CD4-positive, alpha-beta T cell (primary cell): ENCODE results near the gene ZBTB46. TPM values are rescaled to one million over a fixed set of nuclear protein-coding genes. Genes with fewer than 3 reads are reported as not detected.

Experiments used
- ATAC-seq: fragments of 200-7000 bp; cut with Tn5 transposase; one replicate; pipeline ENCODE4 v1.10.0; 2022; ENCODE audit warnings: mild to moderate bottlenecking; ENCODE audit not compliant: poor library complexity
- CTCF ChIA-PET: fragments of 350-600 bp; sonication (Branson Sonifier 250); formaldehyde crosslinking; loops from one replicate; lab custom pipeline; 2021; ENCODE audit warnings: antibody characterized with exemption, inconsistent platforms; lab: Charles Lee
- POLR2A ChIA-PET: fragments of 350-600 bp; sonication (Branson Sonifier 250); formaldehyde crosslinking; loops from one replicate; lab custom pipeline; 2021; ENCODE audit warnings: antibody characterized with exemption, inconsistent platforms; lab: Charles Lee
- DNase-seq, 14 experiments: peaks; one replicate each; pipeline ENCODE4 v3.0.0-alpha.2; 2013 to 2020; ENCODE audit warnings: mixed read lengths in 2 of 14
- H3K27ac ChIP-seq, 2 donors: one replicate each; pipeline versions ENCODE4 v1.5.1 to v1.7.0; 2013; ENCODE audit warnings: low read length in 2 of 2, low read depth in 1 of 2, mild to moderate bottlenecking in 1 of 2
- H3K27me3 ChIP-seq, 2 experiments: 1 replicate in 1 of 2; 2 replicates in 1 of 2; pipeline versions ENCODE4 v1.6.1 to v1.7.0; 2013; ENCODE audit warnings: low read length in 2 of 2, control low read depth in 1 of 2, mild to moderate bottlenecking in 1 of 2, moderate library complexity in 1 of 2; ENCODE audit not compliant: insufficient read depth in 2 of 2, control insufficient read depth in 1 of 2
- H3K36me3 ChIP-seq: one replicate; pipeline ENCODE4 v1.6.1; 2013; ENCODE audit warnings: low read length, control low read depth; ENCODE audit not compliant: insufficient read depth
- H3K4me1 ChIP-seq: one replicate; pipeline ENCODE4 v1.6.1; 2013; ENCODE audit warnings: low read length, control low read depth; ENCODE audit not compliant: insufficient read depth
- H3K4me3 ChIP-seq: one replicate; pipeline ENCODE4 v1.5.1; 2013; ENCODE audit warnings: mild to moderate bottlenecking, low read length, moderate library complexity
- H3K9me3 ChIP-seq, 2 experiments: 1 replicate in 1 of 2; 2 replicates in 1 of 2; pipeline versions ENCODE4 v1.6.1 to v1.7.0; 2013; ENCODE audit warnings: low read length in 2 of 2, mild to moderate bottlenecking in 2 of 2, control low read depth in 1 of 2, moderate library complexity in 1 of 2; ENCODE audit not compliant: control insufficient read depth in 1 of 2, insufficient read depth in 1 of 2
- H3K27ac Mint-ChIP-seq: one replicate; pipeline ENCODE4 v1.8.0; 2020; ENCODE audit warnings: mixed read lengths
- H3K27me3 Mint-ChIP-seq: one replicate; pipeline ENCODE4 v1.8.0; 2021; ENCODE audit warnings: mixed read lengths
- H3K36me3 Mint-ChIP-seq: one replicate; pipeline ENCODE4 v1.8.0; 2021; ENCODE audit warnings: low read depth, mixed read lengths
- H3K4me1 Mint-ChIP-seq: one replicate; pipeline ENCODE4 v1.8.0; 2021; ENCODE audit warnings: low read depth, mixed read lengths
- H3K4me3 Mint-ChIP-seq: one replicate; pipeline ENCODE4 v1.8.0; 2020; ENCODE audit warnings: mild to moderate bottlenecking, mixed read lengths
- H3K9me3 Mint-ChIP-seq: one replicate; pipeline ENCODE4 v1.8.0; 2020; ENCODE audit warnings: mixed read lengths
- intact Hi-C, 2 experiments: fragments of 100-400 bp; cut with DNase I in 1 of 2; cut with micrococcal nuclease in 1 of 2; formaldehyde crosslinking; loops; one replicate each; pipeline versions ENCODE4 v1.15.1 to v1.9.0; 2023 to 2025; cut with DNase I, micrococcal nuclease
- total RNA-seq, 174 experiments: library from RNA in 2 of 174; stranded (reverse) in 2 of 174; gene quantifications; one replicate each; pipeline ENCODE4 v1.2.3 and lab custom pipeline; 2021 to 2026
- TF ChIP-seq, protein P1 (sequence below): fragments of 200-600 bp; IDR thresholded peaks from one replicate; pipeline ENCODE4 v1.8.0; 2022; ENCODE audit warnings: antibody characterized with exemption, mild to moderate bottlenecking

The ZBTB46 gene
- total RNA-seq, 2 experiments from 2014 or later = 0.08 to 0.34 TPM

DNA sequence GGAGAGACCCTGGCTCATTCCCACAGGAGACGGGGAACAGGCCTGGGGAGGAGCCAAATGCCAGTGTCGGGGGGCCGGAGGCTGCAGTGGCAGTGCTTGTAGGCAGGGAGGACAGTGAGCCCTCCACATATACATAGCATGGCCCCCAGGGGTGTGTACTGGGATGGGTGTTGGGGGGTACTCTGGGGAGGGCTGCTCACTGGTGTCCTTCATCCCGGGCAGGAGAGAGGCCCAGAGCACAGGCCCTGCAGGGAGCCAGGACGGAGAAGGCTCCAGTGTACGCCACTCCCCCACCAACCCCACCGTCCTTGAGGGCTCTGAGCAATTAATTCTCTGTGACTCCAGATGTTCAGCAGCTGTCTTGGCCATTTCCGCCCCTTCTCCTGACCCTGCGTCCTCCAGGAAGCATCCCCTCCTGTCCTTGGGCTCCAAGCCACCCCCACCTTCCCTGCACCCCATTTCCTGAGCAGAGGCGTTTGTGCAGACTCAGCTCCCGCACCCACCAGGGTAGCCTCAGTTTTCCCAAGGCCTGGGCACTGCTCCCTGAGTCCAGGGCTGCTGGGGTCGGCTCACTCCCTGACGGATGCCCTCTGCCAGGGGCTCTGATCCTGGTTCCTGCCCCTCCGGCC is 26.8 kb upstream of the ZBTB46 start:
- Mint-ChIP-seq H3K4me1 (peaks cover 23% of the 10 kb centered on the region), H3K27ac (peak overlapping the region; percentile 36), H3K27me3 (no peaks in the 10 kb centered on the region), H3K9me3 (no peaks in the 10 kb centered on the region), H3K36me3 (peaks cover 7% of the 10 kb centered on the region), H3K4me3 (no peak overlapping the region)
- H3K36me3 ChIP-seq = peaks cover 7% of the 10 kb centered on the region
- CTCF ChIA-PET = interaction anchor here (0.8 to 1.2 kb wide), 2 partner anchors 72 kb away, joined by 3 to 4 read pairs; no protein-coding TSS in a partner anchor
- TF ChIP-seq, protein P1, sequence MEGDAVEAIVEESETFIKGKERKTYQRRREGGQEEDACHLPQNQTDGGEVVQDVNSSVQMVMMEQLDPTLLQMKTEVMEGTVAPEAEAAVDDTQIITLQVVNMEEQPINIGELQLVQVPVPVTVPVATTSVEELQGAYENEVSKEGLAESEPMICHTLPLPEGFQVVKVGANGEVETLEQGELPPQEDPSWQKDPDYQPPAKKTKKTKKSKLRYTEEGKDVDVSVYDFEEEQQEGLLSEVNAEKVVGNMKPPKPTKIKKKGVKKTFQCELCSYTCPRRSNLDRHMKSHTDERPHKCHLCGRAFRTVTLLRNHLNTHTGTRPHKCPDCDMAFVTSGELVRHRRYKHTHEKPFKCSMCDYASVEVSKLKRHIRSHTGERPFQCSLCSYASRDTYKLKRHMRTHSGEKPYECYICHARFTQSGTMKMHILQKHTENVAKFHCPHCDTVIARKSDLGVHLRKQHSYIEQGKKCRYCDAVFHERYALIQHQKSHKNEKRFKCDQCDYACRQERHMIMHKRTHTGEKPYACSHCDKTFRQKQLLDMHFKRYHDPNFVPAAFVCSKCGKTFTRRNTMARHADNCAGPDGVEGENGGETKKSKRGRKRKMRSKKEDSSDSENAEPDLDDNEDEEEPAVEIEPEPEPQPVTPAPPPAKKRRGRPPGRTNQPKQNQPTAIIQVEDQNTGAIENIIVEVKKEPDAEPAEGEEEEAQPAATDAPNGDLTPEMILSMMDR = no peak
- DNase-seq = no peak
- H3K27me3 ChIP-seq = peaks cover 0 to 2% of the 10 kb centered on the region in 2 experiments
- no peak overlapping the region for H3K4me3 ChIP-seq
- peaks cover 0 to 7% of the 10 kb centered on the region in 2 experiments for H3K9me3 ChIP-seq
- H3K27ac ChIP-seq = no peak overlapping the region
- H3K4me1 ChIP-seq = peaks cover 40% of the 10 kb centered on the region
- intact Hi-C loops = no loop called here
- ATAC-seq = no peak
- POLR2A ChIA-PET = interaction anchor here (0.6 kb wide), 1 partner anchor 39 kb away, joined by 3 read pairs; no protein-coding TSS in a partner anchor

DNA sequence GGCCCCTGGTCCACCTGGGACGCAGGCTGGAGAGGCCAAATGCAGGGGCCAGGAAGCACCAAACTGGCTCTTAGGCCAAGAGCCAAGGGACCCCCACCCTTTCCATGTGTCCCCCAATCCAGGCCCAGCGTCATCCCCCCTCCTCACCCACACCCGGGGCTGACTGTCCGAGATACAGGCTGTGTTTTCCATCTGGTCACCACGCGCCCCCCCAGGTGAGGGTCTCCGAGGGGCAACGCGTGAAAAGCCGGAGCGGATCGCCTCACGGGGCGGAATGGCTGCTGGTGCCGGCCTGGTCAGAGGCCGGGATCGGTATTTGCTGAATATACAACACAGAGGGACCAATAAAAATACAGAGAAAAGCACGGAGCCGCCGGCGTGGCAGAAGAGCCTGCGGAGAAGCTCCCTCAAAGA is 25.0 kb upstream of the ZBTB46 start:
- CTCF ChIA-PET = interaction anchor here (0.6 kb wide), 1 partner anchor 143 kb away, joined by 3 read pairs; no protein-coding TSS in a partner anchor
- ATAC-seq = no peak
- Mint-ChIP-seq H3K4me1 (peaks cover 23% of the 10 kb centered on the region), H3K4me3 (no peak overlapping the region), H3K27me3 (peaks cover 9% of the 10 kb centered on the region), H3K27ac (no peak overlapping the region), H3K9me3 (no peaks in the 10 kb centered on the region), H3K36me3 (peaks cover 7% of the 10 kb centered on the region)
- no peak overlapping the region for H3K27ac ChIP-seq
- peaks cover 38% of the 10 kb centered on the region for H3K4me1 ChIP-seq
- intact Hi-C loops = no loop called here
- H3K4me3 ChIP-seq = no peak overlapping the region
- H3K9me3 ChIP-seq = peaks cover 0 to 3% of the 10 kb centered on the region in 2 experiments
- TF ChIP-seq, protein P1 = no peak
- H3K27me3 ChIP-seq = peaks cover 0 to 4% of the 10 kb centered on the region in 2 experiments
- POLR2A ChIA-PET = interaction anchor here (1.7 kb wide), 1 partner anchor 8 kb away, joined by 8 read pairs; the partner anchor contains the start of gene TPD52L2
- H3K36me3 ChIP-seq = peaks cover 1% of the 10 kb centered on the region
- no peak for DNase-seq

DNA sequence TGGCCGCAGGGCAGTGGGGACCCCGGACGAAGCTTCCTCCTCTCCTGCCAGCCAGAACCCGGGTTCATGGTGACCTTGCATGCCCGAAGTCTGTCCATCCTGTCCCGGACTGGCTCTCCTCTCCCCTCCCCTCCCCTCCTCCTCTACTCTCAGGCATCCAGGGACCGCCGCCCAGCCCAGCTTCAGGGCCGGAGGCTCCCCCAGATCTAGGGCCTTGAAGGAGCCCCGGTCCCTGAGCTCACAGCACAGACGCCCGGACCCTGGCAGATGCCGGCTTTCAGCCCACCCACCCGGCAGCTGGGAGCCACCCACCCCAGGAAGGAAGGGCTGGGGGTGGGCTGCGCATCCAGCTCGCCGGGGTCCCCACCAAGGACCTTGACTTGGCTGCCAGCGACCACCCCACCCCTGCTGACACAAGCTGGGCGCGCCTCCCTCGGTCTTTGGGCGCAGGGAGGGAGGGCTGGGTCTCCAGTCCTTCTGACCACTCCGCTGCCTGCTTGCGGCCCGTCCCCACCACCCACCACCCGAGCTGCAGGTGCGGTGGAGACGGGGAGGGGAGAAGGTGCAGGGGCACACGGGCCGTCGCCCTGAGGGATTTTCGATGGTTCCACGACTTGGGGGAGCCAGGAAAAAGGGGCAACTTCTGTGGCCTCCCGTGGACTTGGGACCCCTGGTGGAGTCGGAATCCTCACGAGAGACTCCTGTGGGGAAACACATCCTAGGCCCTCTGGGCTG is 24.5 kb upstream of the ZBTB46 start:
- Histone ChIP-seq H3K9me3 (no peaks in the 10 kb centered on the region), H3K4me3 (no peak overlapping the region), H3K4me1 (peaks cover 38% of the 10 kb centered on the region), H3K27ac (no peak overlapping the region), H3K27me3 (peaks cover 0 to 4% of the 10 kb centered on the region in 2 experiments), H3K36me3 (no peaks in the 10 kb centered on the region)
- H3K27me3 Mint-ChIP-seq = peaks cover 15% of the 10 kb centered on the region
- no peak overlapping the region for H3K27ac Mint-ChIP-seq
- H3K4me1 Mint-ChIP-seq = peaks cover 23% of the 10 kb centered on the region
- ChIA-PET CTCF (interaction anchor here (0.6 kb wide), 1 partner anchor 142 kb away, joined by 3 read pairs; no protein-coding TSS in a partner anchor), POLR2A (interaction anchor here (1.7 kb wide), 1 partner anchor 9 kb away, joined by 8 read pairs; the partner anchor contains the start of gene TPD52L2)
- intact Hi-C loops = no loop called here
- no peak overlapping the region for H3K4me3 Mint-ChIP-seq
- H3K36me3 Mint-ChIP-seq = peaks cover 2% of the 10 kb centered on the region
- no peaks in the 10 kb centered on the region for H3K9me3 Mint-ChIP-seq
- DNase-seq (peak in 1 of 14 experiments; percentile 33), ATAC-seq (no peak)
- TF ChIP-seq, protein P1 = no peak
